ENCODE data around the gene SDK1.

Gene SDK1

DNA sequence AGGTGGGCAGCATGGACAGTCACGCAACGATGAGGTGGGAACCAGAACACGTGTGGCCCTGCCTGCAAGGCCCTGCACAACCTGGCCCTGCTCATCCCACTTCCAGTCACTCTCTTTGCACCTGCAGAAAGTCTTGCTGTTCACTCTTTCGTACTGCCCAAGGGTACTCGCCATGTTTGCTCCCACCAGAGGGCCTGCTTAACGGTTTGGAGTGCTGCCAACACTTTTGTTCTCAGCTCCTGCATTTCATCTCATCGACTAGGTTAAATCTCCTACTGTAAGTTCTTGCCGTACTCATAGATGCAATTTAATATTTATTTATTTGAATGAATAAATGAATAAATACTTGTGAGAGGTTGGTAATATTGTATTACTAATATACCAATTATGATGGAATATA is 315.3 kb downstream of the SDK1 start:
- TF ChIP-seq, protein P1, sequence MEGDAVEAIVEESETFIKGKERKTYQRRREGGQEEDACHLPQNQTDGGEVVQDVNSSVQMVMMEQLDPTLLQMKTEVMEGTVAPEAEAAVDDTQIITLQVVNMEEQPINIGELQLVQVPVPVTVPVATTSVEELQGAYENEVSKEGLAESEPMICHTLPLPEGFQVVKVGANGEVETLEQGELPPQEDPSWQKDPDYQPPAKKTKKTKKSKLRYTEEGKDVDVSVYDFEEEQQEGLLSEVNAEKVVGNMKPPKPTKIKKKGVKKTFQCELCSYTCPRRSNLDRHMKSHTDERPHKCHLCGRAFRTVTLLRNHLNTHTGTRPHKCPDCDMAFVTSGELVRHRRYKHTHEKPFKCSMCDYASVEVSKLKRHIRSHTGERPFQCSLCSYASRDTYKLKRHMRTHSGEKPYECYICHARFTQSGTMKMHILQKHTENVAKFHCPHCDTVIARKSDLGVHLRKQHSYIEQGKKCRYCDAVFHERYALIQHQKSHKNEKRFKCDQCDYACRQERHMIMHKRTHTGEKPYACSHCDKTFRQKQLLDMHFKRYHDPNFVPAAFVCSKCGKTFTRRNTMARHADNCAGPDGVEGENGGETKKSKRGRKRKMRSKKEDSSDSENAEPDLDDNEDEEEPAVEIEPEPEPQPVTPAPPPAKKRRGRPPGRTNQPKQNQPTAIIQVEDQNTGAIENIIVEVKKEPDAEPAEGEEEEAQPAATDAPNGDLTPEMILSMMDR (IDR thresholded peaks at IDR 0.05; ENCODE audit: insufficient read depth, low read depth, low read length, missing control alignments) = no peak
- H3K4me3 ChIP-seq (ENCODE audit: low read length) = no peak overlapping the region
- DNase-seq (ENCODE audit: low read depth) = no peak

DNA sequence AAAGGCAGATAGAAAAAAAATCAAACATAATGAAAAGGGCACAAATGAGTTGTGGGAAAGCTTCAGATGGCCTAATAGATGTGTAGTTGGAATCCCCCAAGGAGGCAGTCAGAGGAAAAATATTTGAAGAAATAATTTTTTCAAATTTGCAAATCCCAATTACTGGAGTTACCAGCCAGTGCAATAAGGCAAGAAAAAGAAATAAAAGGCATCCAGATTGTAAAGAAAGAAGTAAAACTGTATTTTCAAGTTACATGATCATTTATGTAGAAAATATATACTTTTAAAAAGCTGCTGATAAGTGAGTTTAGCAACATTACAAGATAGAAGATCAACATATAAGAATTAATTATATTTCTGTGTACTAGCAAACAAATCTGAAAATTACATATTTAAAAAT is 329.0 kb downstream of the SDK1 start:
- no peak overlapping the region for H3K4me3 ChIP-seq (ENCODE audit: low read length)
- TF ChIP-seq, protein P1 (IDR thresholded peaks at IDR 0.05; ENCODE audit: insufficient read depth, low read depth, low read length, missing control alignments) = no peak
- no peak for DNase-seq (ENCODE audit: low read depth)

DNA sequence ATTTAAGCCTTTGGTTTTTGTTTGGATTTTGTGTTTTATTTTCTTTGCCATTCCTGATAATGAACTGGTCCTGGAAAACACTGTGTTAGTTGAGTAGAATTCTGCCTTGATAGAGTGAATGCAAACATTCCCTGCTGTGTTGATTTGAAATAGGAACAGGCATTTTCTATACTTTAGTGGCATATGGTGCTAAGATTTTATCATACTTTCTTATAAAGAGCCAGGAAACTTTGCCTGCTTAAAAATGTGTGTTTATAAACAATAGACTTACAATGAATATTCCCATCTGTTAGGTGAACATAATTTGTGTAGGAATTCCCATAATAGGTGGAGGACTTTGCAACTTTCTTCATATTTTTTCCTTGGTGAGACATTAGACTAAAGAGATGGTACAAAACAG is 333.3 kb downstream of the SDK1 start:
- DNase-seq (ENCODE audit: low read depth) = no peak
- TF ChIP-seq, protein P1 (IDR thresholded peaks at IDR 0.05; ENCODE audit: insufficient read depth, low read depth, low read length, missing control alignments) = no peak
- H3K4me3 ChIP-seq (ENCODE audit: low read length) = no peak overlapping the region

DNA sequence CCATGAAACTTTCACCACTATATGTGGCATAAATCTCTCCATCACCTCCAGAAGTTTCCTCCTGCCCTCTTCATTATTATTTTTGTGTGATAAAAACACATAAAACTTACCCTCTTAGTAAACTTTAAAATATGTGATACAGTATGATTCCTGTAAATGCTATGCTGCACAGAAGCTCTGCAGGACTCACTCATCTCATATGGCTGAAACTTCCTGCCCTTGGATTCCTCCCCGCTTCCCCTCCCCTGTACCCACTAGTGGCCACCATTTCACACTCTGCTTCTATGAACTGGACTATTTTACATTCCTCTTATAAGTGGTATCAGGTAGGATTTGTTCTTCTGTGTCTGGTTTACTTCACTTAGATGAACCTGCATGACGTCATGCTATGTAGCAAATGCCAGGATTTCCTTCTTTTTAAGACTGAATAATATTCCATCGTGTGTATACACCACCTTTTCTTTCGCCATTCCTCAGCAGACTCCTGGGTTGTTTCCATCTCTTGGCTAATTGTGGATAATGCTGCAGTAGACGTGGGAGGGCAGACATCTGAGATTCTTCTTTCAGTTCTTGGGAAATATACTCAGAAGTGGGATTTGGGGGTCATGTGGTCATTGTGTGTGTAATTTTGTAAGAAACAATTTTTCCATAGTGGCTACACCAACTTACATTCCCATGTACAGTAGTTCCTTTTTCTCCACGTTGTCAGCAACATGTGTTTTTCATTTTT is 335.2 kb downstream of the SDK1 start:
- H3K4me3 ChIP-seq (ENCODE audit: low read length) = no peak overlapping the region
- TF ChIP-seq, protein P1 (IDR thresholded peaks at IDR 0.05; ENCODE audit: insufficient read depth, low read depth, low read length, missing control alignments) = no peak
- DNase-seq (ENCODE audit: low read depth) = no peak

DNA sequence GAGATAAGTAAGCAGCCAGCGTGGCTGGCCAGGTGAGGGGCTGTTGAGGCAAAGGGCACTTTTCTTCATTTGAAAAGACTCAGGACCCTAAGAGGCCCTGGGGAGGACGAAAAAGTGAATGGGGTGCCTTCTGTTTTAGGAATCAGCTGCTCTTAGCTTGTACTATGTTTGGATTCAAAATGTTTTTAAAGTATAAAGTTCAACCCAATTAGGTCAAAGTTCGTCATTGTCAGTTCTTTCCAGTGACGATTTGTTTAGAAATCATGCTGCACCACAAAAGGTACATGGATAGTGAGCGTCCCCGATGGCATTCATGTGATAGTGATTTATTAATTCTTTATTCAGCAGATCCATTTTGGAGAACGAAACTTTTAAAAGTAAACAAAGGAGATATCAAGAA is 338.2 kb downstream of the SDK1 start:
- no peak overlapping the region for H3K4me3 ChIP-seq (ENCODE audit: low read length)
- TF ChIP-seq, protein P1 (IDR thresholded peaks at IDR 0.05; ENCODE audit: insufficient read depth, low read depth, low read length, missing control alignments) = no peak
- DNase-seq (ENCODE audit: low read depth) = no peak

DNA sequence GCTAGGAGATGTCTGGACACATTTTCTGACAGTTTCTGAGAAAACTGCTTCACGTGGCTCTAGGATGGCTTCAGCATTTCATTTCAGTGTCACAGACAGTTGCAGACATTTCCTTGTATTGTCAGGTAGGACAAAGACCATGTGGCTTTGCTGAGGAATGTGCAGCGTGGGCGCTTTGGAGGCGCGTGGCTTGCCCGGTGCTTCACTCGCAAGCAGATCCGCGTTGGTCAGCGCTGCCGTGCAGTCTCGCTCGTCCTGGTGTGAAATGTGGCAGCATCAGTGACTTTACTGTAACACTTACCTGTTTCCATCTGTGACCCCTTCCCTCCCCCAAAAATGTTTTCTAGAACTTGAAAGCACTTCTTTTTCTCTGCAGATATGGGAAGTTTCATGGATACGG is 340.5 kb downstream of the SDK1 start:
- H3K4me3 ChIP-seq (ENCODE audit: low read length) = no peak overlapping the region
- TF ChIP-seq, protein P1 (IDR thresholded peaks at IDR 0.05; ENCODE audit: insufficient read depth, low read depth, low read length, missing control alignments) = no peak
- no peak for DNase-seq (ENCODE audit: low read depth)

DNA sequence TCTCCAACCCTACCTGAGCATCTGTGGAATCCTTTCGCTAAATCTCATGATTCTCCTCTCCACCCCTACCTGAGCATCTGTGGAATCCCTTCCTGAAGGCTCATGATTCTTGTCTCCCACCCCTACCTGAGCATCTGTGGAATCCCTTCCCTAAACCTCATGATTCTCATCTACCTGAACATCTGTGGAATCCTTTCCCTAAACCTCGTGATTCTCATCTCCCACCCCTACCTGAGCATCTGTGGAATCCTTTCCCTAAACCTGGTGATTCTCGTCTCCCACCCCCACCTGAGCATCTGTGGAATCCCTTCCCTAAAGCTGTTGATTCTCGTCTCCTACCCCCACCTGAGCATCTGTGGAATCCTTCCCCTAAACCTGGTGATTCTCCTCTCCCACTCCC is 342.0 kb downstream of the SDK1 start:
- H3K4me3 ChIP-seq (ENCODE audit: low read length) = no peak overlapping the region
- TF ChIP-seq, protein P1 (IDR thresholded peaks at IDR 0.05; ENCODE audit: insufficient read depth, low read depth, low read length, missing control alignments) = no peak
- DNase-seq (ENCODE audit: low read depth) = no peak
